Activated T-helper 2 cell treated with anti-CD3 and anti-CD28 coated beads, Interferon-gamma antibody, Interleukin-2, Interleukin-4, amounts not matched to agents 10 μg/mL and 5 μg/mL and 100 μg/mL, durations not matched to agents 14 hours and 24 hours and 36 hours (primary cell): Measurements from ENCODE around the gene AMN. TPM values are rescaled to one million over a fixed set of nuclear protein-coding genes. Genes with fewer than 3 reads are reported as not detected.
"Not testable (repeated sequence)": the region's sequence is repeated elsewhere in the genome, so short reads cannot be mapped to it uniquely, and the experiment has no call there.

Experiments
- DNase-seq: peaks from one replicate; pipeline ENCODE4 v3.0.0; 2021; ENCODE audit warnings: low spot score
- H3K27ac Mint-ChIP-seq: one replicate; pipeline ENCODE4 v1.8.0; 2021; ENCODE audit warnings: mixed read lengths
- H3K27me3 Mint-ChIP-seq: one replicate; pipeline ENCODE4 v1.8.0; 2021; ENCODE audit warnings: low read depth, mixed read lengths
- H3K36me3 Mint-ChIP-seq: one replicate; pipeline ENCODE4 v1.8.0; 2021; ENCODE audit warnings: low read depth, mixed read lengths
- H3K4me1 Mint-ChIP-seq: one replicate; pipeline ENCODE4 v1.8.0; 2021; ENCODE audit warnings: low read depth, mixed read lengths
- H3K4me3 Mint-ChIP-seq: one replicate; pipeline ENCODE4 v1.8.0; 2021; ENCODE audit warnings: low read depth, mild to moderate bottlenecking, moderate library complexity, mixed read lengths
- H3K9me3 Mint-ChIP-seq: one replicate; pipeline ENCODE4 v1.8.0; 2021; ENCODE audit warnings: mixed read lengths
- intact Hi-C: fragments of 100-400 bp; cut with micrococcal nuclease; formaldehyde crosslinking; loops from one replicate; pipeline ENCODE4 v1.15.1; 2023
- total RNA-seq: library from RNA; stranded (reverse); gene quantifications from 2 replicates; pipeline ENCODE4 v1.2.3, GENCODE V29; 2022

Gene AMN
- total RNA-seq, 1 donor from 2014 or later, result 0.55 TPM

- Mint-ChIP-seq H3K4me3 (no peak overlapping the region), H3K27ac (no peak overlapping the region), H3K4me1 (peaks cover 8% of the 10 kb centered on the region), H3K9me3 (no peaks in the 10 kb centered on the region), H3K27me3 (no peaks in the 10 kb centered on the region), H3K36me3 (peaks cover 78% of the 10 kb centered on the region)
- DNase-seq, result no peak
- intact Hi-C loops, result loop anchor here (10.0 kb wide), 1 partner anchor 115 kb away; the partner anchor contains the start of gene TRAF3
These were observed 32.8 kb upstream of the AMN start for GRCh38 chr14:102889615-102890014.

GRCh38 chr14:102891111-102891510, 31.4 kb upstream of the AMN start:
- no peak overlapping the region for H3K27ac Mint-ChIP-seq
- peaks cover 8% of the 10 kb centered on the region for H3K4me1 Mint-ChIP-seq
- no peaks in the 10 kb centered on the region for H3K27me3 Mint-ChIP-seq
- no peaks in the 10 kb centered on the region for H3K9me3 Mint-ChIP-seq
- H3K4me3 Mint-ChIP-seq, result no peak overlapping the region
- DNase-seq, result no peak
- peaks cover 80% of the 10 kb centered on the region for H3K36me3 Mint-ChIP-seq
- intact Hi-C loops, result no loop called here

- Mint-ChIP-seq H3K27ac (no peak overlapping the region), H3K9me3 (no peaks in the 10 kb centered on the region), H3K4me1 (peaks cover 8% of the 10 kb centered on the region), H3K36me3 (peaks cover 80% of the 10 kb centered on the region), H3K4me3 (no peak overlapping the region), H3K27me3 (no peaks in the 10 kb centered on the region)
- intact Hi-C loops, result no loop called here
- no peak for DNase-seq
These were observed 30.9 kb upstream of the AMN start for GRCh38 chr14:102891556-102891955.

- H3K36me3 Mint-ChIP-seq, result peaks cover 75% of the 10 kb centered on the region
- peaks cover 9% of the 10 kb centered on the region for H3K4me1 Mint-ChIP-seq
- H3K27me3 Mint-ChIP-seq, result no peaks in the 10 kb centered on the region
- DNase-seq, result no peak
- H3K4me3 Mint-ChIP-seq, result no peak overlapping the region
- no peak overlapping the region for H3K27ac Mint-ChIP-seq
- intact Hi-C loops, result no loop called here
- no peaks in the 10 kb centered on the region for H3K9me3 Mint-ChIP-seq
These were observed 29.8 kb upstream of the AMN start for GRCh38 chr14:102892651-102893050.

GRCh38 chr14:102893452-102893851, 29.0 kb upstream of the AMN start:
- Mint-ChIP-seq H3K27ac (no peak overlapping the region), H3K9me3 (no peaks in the 10 kb centered on the region), H3K27me3 (no peaks in the 10 kb centered on the region), H3K4me1 (peaks cover 13% of the 10 kb centered on the region), H3K36me3 (peaks cover 73% of the 10 kb centered on the region), H3K4me3 (no peak overlapping the region)
- DNase-seq, result no peak
- intact Hi-C loops, result no loop called here

GRCh38 chr14:102896735-102897134, 25.7 kb upstream of the AMN start:
- DNase-seq, intact Hi-C loops, H3K27me3 Mint-ChIP-seq, H3K4me3 Mint-ChIP-seq, H3K9me3 Mint-ChIP-seq, H3K27ac Mint-ChIP-seq: not testable (repeated sequence)
- Mint-ChIP-seq H3K36me3 (peaks cover 68% of the 10 kb centered on the region), H3K4me1 (peaks cover 19% of the 10 kb centered on the region)

GRCh38 chr14:102897299-102898027, 25.0 kb upstream of the AMN start:
- Mint-ChIP-seq H3K4me3 (no peak overlapping the region), H3K27ac (peak overlapping the region; percentile 74), H3K9me3 (no peaks in the 10 kb centered on the region), H3K27me3 (no peaks in the 10 kb centered on the region), H3K4me1 (peaks cover 19% of the 10 kb centered on the region), H3K36me3 (peaks cover 64% of the 10 kb centered on the region)
- no peak for DNase-seq
- intact Hi-C loops, result no loop called here

- no peak for DNase-seq
- H3K36me3 Mint-ChIP-seq, result peaks cover 64% of the 10 kb centered on the region
- H3K27ac Mint-ChIP-seq, result no peak overlapping the region
- peaks cover 15% of the 10 kb centered on the region for H3K4me1 Mint-ChIP-seq
- intact Hi-C loops, result no loop called here
- no peak overlapping the region for H3K4me3 Mint-ChIP-seq
- H3K9me3 Mint-ChIP-seq, result no peaks in the 10 kb centered on the region
- H3K27me3 Mint-ChIP-seq, result no peaks in the 10 kb centered on the region
These were observed 24.2 kb upstream of the AMN start for GRCh38 chr14:102898298-102898697.

GRCh38 chr14:102898776-102899515, 23.5 kb upstream of the AMN start:
- H3K27ac Mint-ChIP-seq, result peak overlapping the region; percentile 44
- H3K4me3 Mint-ChIP-seq, result no peak overlapping the region
- intact Hi-C loops, result no loop called here
- peaks cover 66% of the 10 kb centered on the region for H3K36me3 Mint-ChIP-seq
- H3K27me3 Mint-ChIP-seq, result no peaks in the 10 kb centered on the region
- no peaks in the 10 kb centered on the region for H3K9me3 Mint-ChIP-seq
- H3K4me1 Mint-ChIP-seq, result peaks cover 11% of the 10 kb centered on the region
- DNase-seq, result no peak

GRCh38 chr14:102899516-102899900, 23.0 kb upstream of the AMN start:
- no peaks in the 10 kb centered on the region for H3K9me3 Mint-ChIP-seq
- H3K36me3 Mint-ChIP-seq, result peaks cover 62% of the 10 kb centered on the region
- peaks cover 11% of the 10 kb centered on the region for H3K4me1 Mint-ChIP-seq
- H3K27ac Mint-ChIP-seq, result no peak overlapping the region
- H3K27me3 Mint-ChIP-seq, result no peaks in the 10 kb centered on the region
- no peak overlapping the region for H3K4me3 Mint-ChIP-seq
- intact Hi-C loops, result no loop called here
- DNase-seq, result no peak

- DNase-seq, result no peak
- intact Hi-C loops, result no loop called here
- no peak overlapping the region for H3K4me3 Mint-ChIP-seq
- H3K27me3 Mint-ChIP-seq, result no peaks in the 10 kb centered on the region
- peaks cover 58% of the 10 kb centered on the region for H3K36me3 Mint-ChIP-seq
- H3K9me3 Mint-ChIP-seq, result no peaks in the 10 kb centered on the region
- no peak overlapping the region for H3K27ac Mint-ChIP-seq
- H3K4me1 Mint-ChIP-seq, result peaks cover 11% of the 10 kb centered on the region
These were observed 21.6 kb upstream of the AMN start for GRCh38 chr14:102900631-102901571.

- Mint-ChIP-seq H3K27me3 (no peaks in the 10 kb centered on the region), H3K36me3 (peaks cover 56% of the 10 kb centered on the region), H3K4me3 (no peak overlapping the region), H3K9me3 (no peaks in the 10 kb centered on the region), H3K4me1 (peaks cover 11% of the 10 kb centered on the region), H3K27ac (no peak overlapping the region)
- no peak for DNase-seq
- intact Hi-C loops, result no loop called here
These were observed 20.8 kb upstream of the AMN start for GRCh38 chr14:102901633-102902032.
